BLaER1 treated with 17β-estradiol and CSF1 and Interleukin-3, amounts not matched to agents 10 nM and 100 nM (cell line): Measurements from ENCODE around the gene CERK.
A peak's percentile ranks its signal among the peaks of the same experiment; 100 is the strongest.

ENCODE experiments used
- H3K27ac ChIP-seq, 11 experiments: shearing (Covaris generic); formaldehyde crosslinking; 2 replicates each; pipeline ENCODE4 v1.8.1; 2022
- H3K27me3 ChIP-seq, 11 experiments: shearing (Covaris generic); formaldehyde crosslinking; 2 replicates each; pipeline ENCODE4 v1.8.1; 2022
- H3K36me3 ChIP-seq, 11 experiments: shearing (Covaris generic); formaldehyde crosslinking; 2 replicates each; pipeline ENCODE4 v1.8.1; 2022
- H3K4me1 ChIP-seq, 10 experiments: shearing (Covaris generic); formaldehyde crosslinking; 2 replicates each; pipeline ENCODE4 v1.8.1; 2022
- H3K4me2 ChIP-seq, 11 experiments: shearing (Covaris generic); formaldehyde crosslinking; 2 replicates each; pipeline ENCODE4 v1.8.1; 2022
- H3K4me3 ChIP-seq, 10 experiments: shearing (Covaris generic); formaldehyde crosslinking; 2 replicates each; pipeline ENCODE4 v1.8.1; 2022
- H3K9ac ChIP-seq, 11 experiments: shearing (Covaris generic); formaldehyde crosslinking; 2 replicates each; pipeline ENCODE4 v1.8.1; 2022
- H3K9me3 ChIP-seq, 11 experiments: shearing (Covaris generic); formaldehyde crosslinking; replicated peaks in 1 of 11; 2 replicates each; pipeline ENCODE4 v1.8.1; 2022
- H4K20me1 ChIP-seq, 11 experiments: shearing (Covaris generic); formaldehyde crosslinking; 2 replicates each; pipeline ENCODE4 v1.8.1; 2022
- Cebpa-rat ChIP-seq, 11 experiments: shearing (Covaris generic); IDR thresholded peaks; 2 replicates each; pipeline ENCODE4 v1.8.1; 2022

Gene CERK

GRCh38 chr22:46674367-46674781 lies 63.7 kb downstream of the CERK start:
- peaks cover 41 to 99% (median 81%) of the 10 kb centered on the region in 11 experiments; a peak in 20 of 22 replicates for H4K20me1 ChIP-seq
- 0 out of 22 replicates have a peak, but pooled peaks cover 0 to 3% (median 0%) of the 10 kb centered on the region in 11 experiments for H3K9me3 ChIP-seq
- H3K9ac ChIP-seq, result peak overlapping the region in 10 of 11 experiments; percentile 23 to 80 (median 62); a peak in 18 of 22 replicates
- H3K36me3 ChIP-seq, result peaks cover 11 to 55% (median 35%) of the 10 kb centered on the region in 11 experiments; a peak in 21 of 22 replicates
- peak overlapping the region; percentile 32 to 79 (median 69); a peak in 21 of 22 replicates for H3K27ac ChIP-seq
- peak overlapping the region; percentile 13 to 61 (median 46); a peak in 18 of 20 replicates for H3K4me3 ChIP-seq
- no peak for TF ChIP-seq Cebpa-rat (IDR thresholded peaks at IDR 0.05)
- peak overlapping the region; percentile 88 to 98 (median 95) for H3K4me2 ChIP-seq
- peaks cover 0 to 45% (median 0%) of the 10 kb centered on the region in 11 experiments; a peak in 7 of 22 replicates for H3K27me3 ChIP-seq
- peaks cover 63 to 93% (median 87%) of the 10 kb centered on the region in 10 experiments for H3K4me1 ChIP-seq

- TF ChIP-seq Cebpa-rat (IDR thresholded peaks at IDR 0.05), result no peak
- H3K27me3 ChIP-seq, result peaks cover 0 to 39% (median 0%) of the 10 kb centered on the region in 11 experiments; a peak in 7 of 22 replicates
- peak overlapping the region in 8 of 10 experiments; percentile 31 to 61 (median 50); a peak in 14 of 20 replicates for H3K4me3 ChIP-seq
- H3K4me2 ChIP-seq, result peak overlapping the region; percentile 88 to 98 (median 95)
- peak overlapping the region; percentile 21 to 79 (median 69); a peak in 20 of 22 replicates for H3K27ac ChIP-seq
- H3K9me3 ChIP-seq, result 0 out of 22 replicates have a peak, but pooled peaks cover 0 to 3% (median 0%) of the 10 kb centered on the region in 11 experiments
- peaks cover 58 to 92% (median 81%) of the 10 kb centered on the region in 10 experiments for H3K4me1 ChIP-seq
- H3K9ac ChIP-seq, result peak overlapping the region in 10 of 11 experiments; percentile 23 to 80 (median 62); a peak in 19 of 22 replicates
- peaks cover 11 to 59% (median 41%) of the 10 kb centered on the region in 11 experiments; a peak in 21 of 22 replicates for H3K36me3 ChIP-seq
- H4K20me1 ChIP-seq, result peaks cover 37 to 99% (median 74%) of the 10 kb centered on the region in 11 experiments; a peak in 20 of 22 replicates
These were observed 64.3 kb downstream of the CERK start for GRCh38 chr22:46673662-46674236.

- Histone ChIP-seq H3K27me3 (peaks cover 0 to 34% (median 0%) of the 10 kb centered on the region in 11 experiments; a peak in 7 of 22 replicates), H4K20me1 (peaks cover 31 to 99% (median 69%) of the 10 kb centered on the region in 11 experiments; a peak in 20 of 22 replicates), H3K4me3 (peak overlapping the region in 5 of 10 experiments; percentile 48 to 61 (median 53); a peak in 4 of 20 replicates), H3K4me1 (peaks cover 52 to 91% (median 75%) of the 10 kb centered on the region in 10 experiments), H3K4me2 (peak overlapping the region; percentile 88 to 98 (median 95)), H3K9me3 (0 out of 22 replicates have a peak, but pooled peaks cover 0 to 3% (median 0%) of the 10 kb centered on the region in 11 experiments), H3K9ac (peak overlapping the region in 10 of 11 experiments; percentile 23 to 80 (median 62); a peak in 14 of 22 replicates), H3K27ac (peak overlapping the region in 6 of 11 experiments; percentile 69 to 79 (median 72); a peak in 14 of 22 replicates), H3K36me3 (peaks cover 11 to 63% (median 47%) of the 10 kb centered on the region in 11 experiments; a peak in 21 of 22 replicates)
- no peak for TF ChIP-seq Cebpa-rat (IDR thresholded peaks at IDR 0.05)
These were observed 64.8 kb downstream of the CERK start for GRCh38 chr22:46673205-46673604.

DNA sequence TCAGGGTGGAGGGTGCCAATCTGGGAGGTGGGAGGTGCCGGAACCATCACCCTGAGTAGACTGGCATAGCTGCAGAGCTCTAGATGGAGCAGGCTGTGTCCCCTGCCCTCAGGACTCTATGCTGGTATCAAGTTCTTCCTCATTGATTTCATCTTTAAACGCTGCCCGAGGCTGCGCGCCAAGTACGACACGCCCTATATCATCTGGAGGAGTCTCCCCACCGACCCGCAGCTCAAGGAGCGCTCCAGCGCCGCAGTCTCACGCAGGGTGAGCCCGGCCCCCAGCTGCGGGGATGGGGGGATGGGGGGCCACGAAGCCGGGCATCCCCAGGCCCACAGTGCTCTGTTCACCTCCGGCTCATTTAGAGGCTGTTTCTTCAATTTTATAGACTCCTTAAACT lies 65.3 kb downstream of the CERK start:
- peaks cover 47 to 91% (median 73%) of the 10 kb centered on the region in 10 experiments for H3K4me1 ChIP-seq
- H3K9me3 ChIP-seq, result 0 out of 22 replicates have a peak, but pooled peaks cover 0 to 1% (median 0%) of the 10 kb centered on the region in 11 experiments
- peak overlapping the region in 5 of 11 experiments; percentile 69 to 79 (median 73); a peak in 10 of 22 replicates for H3K27ac ChIP-seq
- H4K20me1 ChIP-seq, result peaks cover 26 to 99% (median 66%) of the 10 kb centered on the region in 11 experiments; a peak in 20 of 22 replicates
- H3K4me2 ChIP-seq, result peak overlapping the region; percentile 88 to 98 (median 95)
- no peak for TF ChIP-seq Cebpa-rat (IDR thresholded peaks at IDR 0.05)
- peak overlapping the region in 8 of 11 experiments; percentile 12 to 80 (median 68); a peak in 12 of 22 replicates for H3K9ac ChIP-seq
- peaks cover 11 to 65% (median 49%) of the 10 kb centered on the region in 11 experiments; a peak in 21 of 22 replicates for H3K36me3 ChIP-seq
- peaks cover 0 to 29% (median 0%) of the 10 kb centered on the region in 11 experiments; a peak in 6 of 22 replicates for H3K27me3 ChIP-seq
- H3K4me3 ChIP-seq, result peak overlapping the region in 1 of 10 experiments; percentile 61; a peak in 2 of 20 replicates

GRCh38 chr22:46671824-46672432 lies 66.1 kb downstream of the CERK start:
- H4K20me1 ChIP-seq, result peaks cover 18 to 99% (median 61%) of the 10 kb centered on the region in 11 experiments; a peak in 20 of 22 replicates
- peaks cover 19 to 67% (median 52%) of the 10 kb centered on the region in 11 experiments for H3K36me3 ChIP-seq
- H3K27ac ChIP-seq, result peak overlapping the region in 1 of 11 experiments; percentile 34; a peak in 1 of 22 replicates
- peak overlapping the region; percentile 88 to 98 (median 95) for H3K4me2 ChIP-seq
- H3K27me3 ChIP-seq, result peaks cover 0 to 21% (median 0%) of the 10 kb centered on the region in 11 experiments; a peak in 6 of 22 replicates
- H3K4me3 ChIP-seq, result peak overlapping the region in 1 of 10 experiments; percentile 61; a peak in 1 of 20 replicates
- H3K9ac ChIP-seq, result peak overlapping the region in 3 of 11 experiments; percentile 37 to 76 (median 38); a peak in 5 of 22 replicates
- peaks cover 43 to 90% (median 67%) of the 10 kb centered on the region in 10 experiments for H3K4me1 ChIP-seq
- no peak for TF ChIP-seq Cebpa-rat (IDR thresholded peaks at IDR 0.05)
- H3K9me3 ChIP-seq, result no peaks in the 10 kb centered on the region

DNA sequence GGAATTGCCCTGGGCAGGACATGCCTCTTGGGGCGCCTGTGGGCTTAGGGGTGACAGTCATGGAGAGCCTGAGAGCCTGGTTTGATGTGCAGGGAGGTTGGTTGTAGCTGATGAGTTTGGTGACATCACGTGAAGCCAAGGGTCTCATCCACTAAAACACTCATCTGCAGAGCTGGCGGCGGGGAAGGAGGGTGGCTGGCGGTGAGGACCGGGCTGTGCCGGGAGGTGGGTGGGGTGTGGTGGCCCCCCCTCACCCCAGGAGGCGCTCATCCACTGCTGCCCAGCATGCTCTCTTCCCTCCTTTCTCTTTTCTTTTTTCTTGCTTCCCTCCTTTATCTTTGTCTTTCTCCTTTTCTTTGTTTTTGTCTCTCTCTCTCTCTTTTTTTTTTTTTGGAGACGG lies 68.9 kb downstream of the CERK start:
- peak overlapping the region in 2 of 11 experiments; percentile 46 to 49; a peak in 1 of 22 replicates for H3K4me2 ChIP-seq
- no peak overlapping the region for H3K27ac ChIP-seq
- peaks cover 27 to 66% (median 40%) of the 10 kb centered on the region in 10 experiments for H3K4me1 ChIP-seq
- H3K9ac ChIP-seq, result no peak overlapping the region
- no peak overlapping the region for H3K4me3 ChIP-seq
- peaks cover 11 to 99% (median 44%) of the 10 kb centered on the region in 11 experiments; a peak in 18 of 22 replicates for H4K20me1 ChIP-seq
- TF ChIP-seq Cebpa-rat (IDR thresholded peaks at IDR 0.05), result no peak
- H3K36me3 ChIP-seq, result peaks cover 46 to 75% (median 65%) of the 10 kb centered on the region in 11 experiments
- no peaks in the 10 kb centered on the region for H3K9me3 ChIP-seq
- peaks cover 0 to 8% (median 0%) of the 10 kb centered on the region in 11 experiments; a peak in 1 of 22 replicates for H3K27me3 ChIP-seq

DNA sequence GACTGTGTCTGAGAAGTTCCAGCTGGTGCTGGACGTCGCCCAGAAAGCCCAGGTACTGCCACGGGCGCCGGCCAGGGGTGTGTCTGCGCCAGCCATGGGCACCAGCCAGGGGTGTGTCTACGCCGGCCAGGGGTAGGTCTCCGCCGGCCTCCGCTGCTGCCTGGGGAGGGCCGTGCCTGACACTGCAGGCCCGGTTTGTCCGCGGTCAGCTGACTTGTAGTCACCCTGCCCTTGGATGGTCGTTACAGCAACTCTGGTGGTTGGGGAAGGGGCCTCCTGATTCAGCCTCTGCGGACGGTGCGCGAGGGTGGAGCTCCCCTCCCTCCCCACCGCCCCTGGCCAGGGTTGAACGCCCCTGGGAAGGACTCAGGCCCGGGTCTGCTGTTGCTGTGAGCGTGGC lies 69.9 kb downstream of the CERK start:
- peaks cover 10 to 99% (median 43%) of the 10 kb centered on the region in 11 experiments; a peak in 19 of 22 replicates for H4K20me1 ChIP-seq
- no peaks in the 10 kb centered on the region for H3K9me3 ChIP-seq
- H3K4me1 ChIP-seq, result peaks cover 16 to 66% (median 36%) of the 10 kb centered on the region in 10 experiments
- H3K9ac ChIP-seq, result peak overlapping the region in 2 of 11 experiments; percentile 23 to 37; a peak in 2 of 22 replicates
- H3K4me2 ChIP-seq, result peak overlapping the region in 4 of 11 experiments; percentile 31 to 49 (median 44); a peak in 6 of 22 replicates
- H3K27ac ChIP-seq, result no peak overlapping the region; a peak in 1 of 22 replicates
- H3K27me3 ChIP-seq, result peaks cover 0 to 2% (median 0%) of the 10 kb centered on the region in 11 experiments; a peak in 1 of 22 replicates
- no peak overlapping the region for H3K4me3 ChIP-seq
- peaks cover 49 to 79% (median 75%) of the 10 kb centered on the region in 11 experiments for H3K36me3 ChIP-seq
- TF ChIP-seq Cebpa-rat (IDR thresholded peaks at IDR 0.05), result no peak

GRCh38 chr22:46667245-46667623 lies 70.8 kb downstream of the CERK start:
- H3K4me3 ChIP-seq, result no peak overlapping the region
- TF ChIP-seq Cebpa-rat (IDR thresholded peaks at IDR 0.05), result no peak
- H3K4me2 ChIP-seq, result peak overlapping the region in 5 of 11 experiments; percentile 26 to 49 (median 43); a peak in 6 of 22 replicates
- H3K27ac ChIP-seq, result no peak overlapping the region
- H3K36me3 ChIP-seq, result peaks cover 49 to 88% (median 83%) of the 10 kb centered on the region in 11 experiments
- peaks cover 17 to 99% (median 42%) of the 10 kb centered on the region in 11 experiments; a peak in 19 of 22 replicates for H4K20me1 ChIP-seq
- H3K9ac ChIP-seq, result no peak overlapping the region
- no peaks in the 10 kb centered on the region for H3K9me3 ChIP-seq
- H3K4me1 ChIP-seq, result peaks cover 7 to 66% (median 36%) of the 10 kb centered on the region in 10 experiments
- no peaks in the 10 kb centered on the region for H3K27me3 ChIP-seq
